SKM-1 (cell line): ENCODE measurements around the gene YY2.
"Not testable (repeated sequence)": the region's sequence is repeated elsewhere in the genome, so short reads cannot be mapped to it uniquely, and the experiment has no call there.

Experiments used
- DNase-seq: peaks from one replicate; lab custom pipeline; 2025; ENCODE audit not compliant: unreplicated experiment; lab: John Stamatoyannopoulos, UW

YY2 gene

DNA sequence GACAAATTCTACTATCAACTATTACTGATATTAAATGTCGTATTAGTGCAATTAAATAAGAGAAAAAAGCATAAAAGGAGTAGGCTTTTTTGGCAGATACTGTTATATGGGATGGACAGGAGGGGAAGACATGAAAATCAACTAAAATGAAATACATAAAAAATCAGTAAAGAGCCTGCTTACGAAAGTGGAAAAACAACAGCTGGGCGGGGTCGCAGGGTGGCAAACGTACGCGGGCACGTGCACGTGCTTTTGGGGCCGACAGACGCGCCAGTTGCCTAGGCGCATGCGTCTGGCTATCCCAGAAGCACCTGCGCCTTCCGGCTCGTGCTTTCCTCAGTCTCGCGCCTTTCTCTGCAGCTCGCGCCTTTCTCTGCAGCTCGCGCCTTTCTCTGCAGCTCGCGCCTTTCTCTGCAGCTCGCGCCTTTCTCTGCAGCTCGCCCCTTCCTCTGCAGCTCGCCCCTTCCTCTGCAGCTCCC lies at the start of gene YY2:
TSS of gene YY2 (plus strand) at position 51 of the 479 bp plus-strand sequence. CDS start 498 bp downstream, outside the sequence.
- no peak for DNase-seq

DNA sequence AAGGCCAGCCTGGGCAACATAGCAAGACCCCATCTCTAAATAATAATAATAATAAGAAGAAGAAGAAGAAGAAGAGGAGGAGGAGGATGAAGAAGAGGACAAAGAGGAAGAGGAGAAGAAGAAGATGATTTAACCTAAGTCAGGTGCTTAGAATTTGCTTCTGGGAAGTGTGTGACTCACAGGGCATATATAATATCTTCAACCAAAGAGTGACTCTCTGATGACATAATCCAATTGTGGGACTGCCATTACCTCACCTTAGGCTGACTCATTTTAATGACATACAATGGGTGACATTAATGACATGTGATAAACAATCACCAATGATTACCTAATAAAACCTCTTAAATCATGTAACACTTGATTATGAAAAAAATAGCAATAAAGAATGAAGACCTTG lies 49.1 kb upstream of the YY2 start:
- no peak for DNase-seq

DNA sequence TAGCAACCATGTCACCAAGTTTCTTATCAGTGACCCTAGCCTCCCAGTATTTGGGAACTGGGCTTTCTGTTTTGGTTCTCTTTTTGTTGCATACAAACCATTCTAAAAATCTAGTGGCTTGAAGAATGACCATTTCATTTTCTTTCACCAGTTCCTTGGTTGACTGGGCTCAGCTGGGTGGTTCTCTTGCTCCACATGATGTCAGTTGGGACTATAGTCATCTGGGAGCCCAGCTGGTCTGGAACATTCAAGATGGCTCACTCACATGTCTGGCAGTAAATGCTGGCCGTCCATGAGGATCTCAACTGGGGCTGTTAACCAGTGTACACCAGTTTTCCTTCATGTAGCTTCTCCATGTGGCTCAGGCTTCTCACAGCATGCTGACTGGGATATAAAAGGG lies 44.0 kb upstream of the YY2 start:
- DNase-seq: no peak

DNA sequence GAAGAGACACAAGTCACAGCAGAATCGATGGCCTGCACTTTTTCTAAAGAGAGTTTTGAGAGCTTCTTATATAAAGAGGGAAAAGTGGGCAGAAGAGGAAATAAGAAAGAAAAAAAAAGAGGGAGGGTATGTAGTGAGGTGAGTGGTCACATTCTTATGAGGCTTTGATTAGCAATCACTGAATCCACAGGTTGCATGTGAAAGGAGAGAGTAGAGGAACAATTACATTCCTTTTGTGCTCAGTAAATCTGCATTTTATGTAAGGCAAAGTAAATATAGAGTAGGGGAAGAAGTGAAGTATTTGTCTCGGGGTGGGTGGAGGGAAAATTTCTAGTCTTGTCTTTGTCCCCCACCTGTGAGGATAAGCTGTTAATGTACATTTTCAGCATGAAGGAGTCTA lies 43.2 kb upstream of the YY2 start:
- DNase-seq: no peak

DNA sequence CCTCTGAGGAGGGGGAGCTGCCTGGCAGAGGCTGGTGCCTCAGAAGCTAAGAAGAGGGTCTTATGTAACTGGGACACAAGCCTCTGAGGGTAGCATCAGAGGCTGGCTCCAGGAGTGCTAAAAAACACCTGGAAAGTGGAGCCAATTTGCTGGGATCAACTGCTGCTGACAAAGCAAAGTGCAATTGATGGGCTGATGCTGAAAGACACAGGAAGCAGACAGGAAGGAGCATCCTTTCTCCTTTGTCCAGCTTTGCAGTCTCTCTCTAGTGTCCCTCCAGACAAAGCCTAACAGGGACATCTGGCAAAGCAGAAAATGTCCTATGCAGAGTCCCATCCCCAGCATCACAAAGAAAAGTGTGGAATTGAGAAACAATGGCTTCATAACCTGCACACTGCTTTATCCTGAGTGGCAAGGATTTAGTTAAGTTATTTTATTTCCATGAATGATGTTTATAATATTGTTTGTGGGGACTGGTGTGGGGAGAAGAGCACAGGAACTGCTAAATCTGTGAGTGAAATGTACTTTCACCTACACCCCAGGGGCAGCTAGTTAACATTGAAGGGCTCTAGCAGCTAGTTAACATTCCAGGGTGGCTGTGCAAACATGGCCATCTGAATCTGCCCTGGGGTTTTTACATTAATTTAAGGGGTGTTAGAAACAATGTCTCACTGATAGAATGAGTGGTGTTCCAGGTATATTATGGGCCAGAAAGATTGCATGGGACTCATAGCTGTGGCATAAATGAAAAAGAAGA lies 42.0 kb upstream of the YY2 start:
- no peak for DNase-seq

DNA sequence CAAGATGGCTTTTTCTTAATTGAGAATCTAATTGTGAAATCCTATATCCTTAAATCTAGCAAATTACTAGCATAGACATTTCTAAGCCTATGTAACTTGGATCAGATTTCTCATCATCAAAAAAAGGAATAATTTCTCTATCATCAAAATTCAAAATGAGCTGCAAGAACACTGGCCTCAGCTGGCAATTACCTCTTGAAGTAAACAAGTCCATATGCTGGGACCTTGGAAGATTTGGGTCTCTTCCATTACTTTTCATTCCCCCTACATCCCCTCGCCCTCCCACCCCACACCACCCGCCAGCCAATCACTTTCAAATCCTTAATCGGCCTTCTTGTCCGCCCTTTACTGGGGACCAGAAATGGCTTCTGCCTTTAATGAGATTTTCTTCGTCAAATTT lies 39.7 kb upstream of the YY2 start:
- no peak for DNase-seq

DNA sequence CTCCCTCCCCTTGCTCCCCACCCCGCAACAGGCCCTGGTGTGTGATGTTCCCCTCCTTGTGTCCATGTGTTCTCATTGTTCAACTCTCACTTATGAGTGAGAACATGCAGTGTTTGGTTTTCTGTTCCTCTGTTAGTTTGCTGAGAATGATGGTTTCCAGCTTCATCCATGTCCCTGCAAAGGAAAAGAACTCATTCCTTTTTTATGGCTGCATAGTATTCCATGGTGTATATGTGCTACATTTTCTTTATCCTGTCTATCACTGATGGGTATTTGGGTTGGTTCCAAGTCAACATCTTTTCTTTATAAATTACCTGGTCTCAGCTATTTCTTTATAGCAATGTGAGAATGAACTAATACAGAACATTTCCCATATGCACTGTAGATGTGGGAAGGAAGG lies 35.6 kb upstream of the YY2 start:
- not testable (repeated sequence) for DNase-seq

DNA sequence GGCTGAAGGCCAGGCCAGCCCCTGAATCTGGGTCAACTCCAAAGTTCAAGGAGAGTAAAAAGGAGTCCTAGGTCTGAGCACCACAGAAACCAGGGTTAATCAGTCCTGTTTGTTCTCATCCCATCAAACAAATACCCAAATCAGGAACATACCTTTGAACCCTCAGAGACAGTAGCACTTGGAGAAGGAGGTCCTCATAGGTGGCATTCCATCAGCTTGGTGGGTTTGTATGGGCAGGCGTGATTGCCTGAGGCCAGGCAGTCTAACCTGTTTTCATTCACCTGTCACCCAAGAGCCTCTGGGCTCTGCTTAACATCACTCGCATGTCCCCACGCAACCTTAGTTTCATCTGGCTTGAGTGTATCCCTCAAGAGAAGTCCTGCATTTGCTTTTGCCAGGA lies 33.9 kb upstream of the YY2 start:
- no peak for DNase-seq

DNA sequence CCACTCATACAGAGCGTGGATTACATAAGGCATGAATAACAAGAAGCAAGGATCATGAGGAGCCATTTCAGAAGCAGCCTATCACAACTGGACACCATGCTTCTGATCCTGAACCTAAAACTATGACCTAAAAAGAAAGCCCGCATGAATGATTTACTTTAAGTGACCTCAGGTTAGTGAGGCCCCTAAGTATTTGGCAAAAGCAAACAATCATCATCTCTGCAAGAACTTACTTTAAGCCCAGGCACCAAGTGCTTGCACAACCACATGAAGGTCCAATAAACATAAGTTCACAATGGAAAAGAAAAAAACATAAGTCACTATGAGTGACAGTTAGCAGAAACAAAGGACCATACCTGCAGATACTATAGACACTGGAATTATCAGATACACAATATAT lies 24.3 kb upstream of the YY2 start:
- no peak for DNase-seq

DNA sequence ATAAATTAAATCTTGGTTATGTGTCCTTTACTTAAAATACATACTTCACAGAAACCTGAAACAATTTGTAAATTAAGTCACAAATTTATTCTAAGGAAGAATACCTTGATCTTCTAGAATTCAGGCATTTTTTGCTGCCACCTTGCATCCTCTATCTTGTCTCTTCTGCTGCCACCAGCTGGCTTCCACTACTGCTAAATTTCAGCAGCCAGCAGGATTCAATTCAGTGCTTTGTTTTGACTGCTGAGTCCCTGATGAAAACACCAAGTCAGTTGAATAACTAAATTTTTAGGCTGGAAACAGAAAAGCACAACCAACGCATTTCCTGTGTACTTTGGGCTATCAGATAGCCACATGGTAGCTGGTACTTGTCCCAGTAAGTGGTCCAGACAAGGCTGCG lies 18.7 kb upstream of the YY2 start:
- no peak for DNase-seq

DNA sequence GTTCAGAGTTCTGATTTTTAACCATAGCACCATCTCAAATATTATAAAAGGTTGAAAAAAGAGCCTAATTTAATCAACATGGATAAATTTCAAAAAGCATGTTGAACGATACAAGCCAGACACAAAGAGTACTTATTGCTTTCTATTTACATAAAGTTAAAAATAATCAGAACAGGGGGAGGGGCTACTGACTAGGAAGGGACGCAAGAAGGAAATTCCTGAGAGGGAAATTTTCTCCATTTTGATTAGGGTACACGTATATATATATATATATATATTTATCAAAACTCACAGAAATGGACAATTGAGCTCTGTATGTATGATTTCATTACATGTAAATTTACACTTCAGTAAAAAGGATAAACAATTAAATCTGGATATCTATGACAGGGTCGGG lies 16.9 kb upstream of the YY2 start:
- DNase-seq: no peak

DNA sequence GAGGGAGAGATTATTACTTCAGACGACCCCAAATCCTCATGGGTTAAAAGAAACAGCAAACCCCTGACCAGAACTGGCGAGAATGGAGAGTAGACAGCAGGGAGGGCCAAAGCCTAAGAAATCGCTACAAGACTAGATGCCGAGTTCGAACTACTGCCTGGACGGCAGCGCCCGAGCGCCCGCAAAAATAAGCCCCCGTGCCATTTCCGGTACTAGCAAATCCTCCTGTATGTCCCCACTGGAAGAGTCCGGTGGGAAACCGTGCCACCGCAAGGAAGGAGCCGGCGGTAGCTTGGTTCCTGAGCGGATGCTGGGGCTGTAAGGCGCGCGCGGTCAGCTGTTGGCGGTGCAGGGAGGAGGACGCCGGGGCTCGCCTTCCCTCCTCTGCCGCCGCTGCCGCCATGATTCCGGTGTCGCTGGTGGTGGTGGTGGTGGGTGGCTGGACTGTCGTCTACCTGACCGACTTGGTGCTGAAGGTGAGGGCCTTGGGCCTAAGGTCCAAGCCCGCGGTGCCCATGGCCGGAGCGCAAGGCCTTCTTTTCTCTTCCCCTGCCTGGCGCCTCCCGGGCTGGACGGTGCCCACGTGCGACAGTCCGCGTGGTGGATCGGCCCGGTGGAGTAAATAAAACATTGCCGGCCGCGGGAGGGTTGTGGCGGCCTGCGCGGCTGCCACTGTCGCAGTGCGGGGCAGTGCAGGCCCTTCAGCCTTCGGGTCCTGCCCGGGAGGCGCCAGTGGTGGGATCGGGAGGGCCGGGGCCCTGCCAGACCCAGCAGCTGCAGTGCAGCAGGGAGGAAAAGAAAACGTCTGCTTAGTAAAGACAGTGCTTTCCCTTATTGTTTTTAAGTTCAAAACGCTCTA lies 16.2 kb upstream of the YY2 start, which contains the start of gene MBTPS2:
TSS of gene MBTPS2 (plus strand) at position 284 of the 859 bp plus-strand sequence. CDS start at position 402, 118 bp downstream.
- peak; percentile 17 for DNase-seq

DNA sequence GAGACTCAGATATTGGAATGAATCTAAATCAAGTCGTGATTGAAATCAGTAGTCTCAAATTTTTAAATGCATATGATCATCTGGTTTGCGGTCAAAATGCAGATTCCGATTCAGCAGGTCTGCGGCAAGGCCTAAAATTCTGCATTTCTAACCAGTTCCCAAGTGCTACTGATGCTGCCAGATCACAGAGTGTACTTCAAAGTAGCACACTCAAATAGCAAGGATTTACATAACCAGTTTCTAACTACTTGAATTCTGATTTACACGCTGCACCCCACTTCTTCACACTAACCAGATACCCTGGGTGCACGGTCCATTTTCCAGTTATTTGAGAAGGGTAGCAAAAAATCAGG lies 15.6 kb upstream of the YY2 start:
- DNase-seq: no peak

DNA sequence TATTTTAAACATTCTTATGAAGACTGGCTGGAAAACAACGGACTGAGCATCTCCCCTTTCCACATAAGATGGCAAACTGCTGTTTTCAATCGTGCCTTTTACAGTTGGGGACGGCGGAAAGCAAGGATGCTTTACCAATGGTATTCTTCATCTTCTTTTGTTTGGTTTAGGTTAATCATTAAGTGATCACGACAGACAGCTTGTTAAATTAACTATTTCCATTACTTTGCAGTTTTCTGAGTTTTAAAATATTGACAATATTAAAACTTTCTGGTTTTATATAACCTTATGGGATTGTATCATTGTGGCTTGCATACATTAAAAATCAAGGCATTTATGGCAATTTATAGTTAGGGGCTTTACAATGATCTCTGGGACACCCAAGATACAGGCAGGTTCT lies 12.6 kb upstream of the YY2 start:
- no peak for DNase-seq

DNA sequence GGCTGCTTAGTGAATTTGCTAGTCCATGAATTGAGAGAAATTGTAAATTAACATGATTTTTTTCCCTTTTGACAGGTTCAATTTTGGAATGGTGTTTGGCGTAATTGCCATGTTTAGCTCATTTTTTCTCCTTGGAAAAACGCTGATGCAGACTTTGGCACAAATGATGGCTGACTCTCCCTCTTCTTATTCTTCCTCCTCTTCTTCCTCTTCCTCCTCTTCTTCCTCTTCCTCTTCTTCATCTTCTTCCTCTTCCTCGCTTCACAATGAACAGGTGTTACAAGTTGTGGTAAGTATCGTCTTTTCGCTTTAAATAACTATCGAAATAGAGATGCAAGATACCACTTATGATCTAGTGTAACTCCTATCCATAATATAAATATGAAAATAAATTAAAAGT lies 10.7 kb upstream of the YY2 start:
- DNase-seq: no peak

DNA sequence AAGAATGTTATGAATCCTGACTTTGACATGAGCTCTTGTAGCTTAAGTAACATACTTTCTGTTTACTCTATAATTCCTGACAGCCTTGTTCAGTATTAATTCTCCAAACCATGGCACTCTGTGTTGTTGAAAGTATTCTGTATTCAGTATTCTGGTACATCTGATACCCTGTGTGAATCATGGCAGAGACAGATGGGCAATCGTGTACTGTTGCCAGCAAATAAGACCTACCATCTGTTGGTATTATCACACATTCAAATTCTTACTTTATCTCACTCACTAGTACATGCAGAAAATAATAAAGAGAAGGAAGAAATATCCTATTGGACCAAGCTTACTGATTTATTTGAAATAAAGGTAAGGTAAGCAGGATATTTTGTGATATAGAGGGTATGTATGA lies 8.4 kb upstream of the YY2 start:
- DNase-seq: no peak

DNA sequence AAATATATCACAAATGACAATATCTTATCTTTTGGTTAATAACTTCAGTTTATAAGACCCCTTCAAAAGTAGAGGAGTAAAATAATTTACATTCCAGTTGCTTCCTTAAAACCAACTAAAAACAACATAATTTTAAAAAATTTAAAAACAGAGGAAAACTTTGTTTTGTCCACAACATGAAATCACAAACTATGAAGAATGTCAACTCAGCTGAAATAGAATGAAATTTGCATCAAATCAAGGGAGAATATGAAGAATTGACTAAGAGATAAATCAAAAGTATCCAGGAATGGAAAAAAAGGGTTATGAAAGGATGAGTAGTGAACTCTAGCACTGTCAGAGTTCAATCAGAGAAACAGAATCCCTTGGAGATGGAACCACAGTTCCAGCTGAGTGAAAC lies 2.2 kb upstream of the YY2 start:
- DNase-seq: no peak

DNA sequence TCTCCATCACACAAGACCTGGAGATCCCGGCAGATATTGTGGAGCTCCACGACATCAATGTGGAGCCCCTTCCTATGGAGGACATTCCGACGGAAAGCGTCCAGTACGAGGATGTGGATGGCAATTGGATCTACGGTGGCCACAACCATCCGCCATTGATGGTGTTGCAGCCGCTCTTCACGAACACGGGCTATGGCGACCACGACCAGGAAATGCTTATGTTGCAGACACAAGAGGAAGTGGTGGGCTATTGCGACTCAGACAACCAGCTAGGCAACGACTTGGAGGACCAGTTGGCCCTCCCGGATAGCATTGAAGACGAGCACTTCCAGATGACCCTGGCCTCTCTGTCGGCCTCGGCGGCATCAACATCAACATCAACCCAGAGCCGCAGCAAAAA lies 717 bp downstream of the YY2 start:
- DNase-seq: no peak

DNA sequence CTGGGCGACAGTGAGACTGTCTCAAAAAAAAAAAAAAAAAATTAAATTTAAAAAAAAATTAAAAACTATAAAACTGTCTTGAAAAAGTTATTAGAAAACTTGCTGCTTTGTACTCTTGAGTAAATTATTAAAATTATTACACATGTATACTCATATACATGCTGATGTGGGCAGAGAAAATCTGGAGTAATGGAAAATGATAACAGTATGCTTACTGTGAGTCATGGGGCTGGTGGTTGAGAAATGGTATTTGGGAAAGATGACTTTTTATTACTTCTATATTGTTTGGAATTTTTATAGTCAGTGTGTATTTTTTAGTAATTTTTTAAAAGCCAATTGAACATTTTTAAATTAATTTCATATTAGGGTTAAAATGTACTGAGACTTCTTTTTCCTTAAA lies 7.5 kb downstream of the YY2 start:
- DNase-seq: no peak

DNA sequence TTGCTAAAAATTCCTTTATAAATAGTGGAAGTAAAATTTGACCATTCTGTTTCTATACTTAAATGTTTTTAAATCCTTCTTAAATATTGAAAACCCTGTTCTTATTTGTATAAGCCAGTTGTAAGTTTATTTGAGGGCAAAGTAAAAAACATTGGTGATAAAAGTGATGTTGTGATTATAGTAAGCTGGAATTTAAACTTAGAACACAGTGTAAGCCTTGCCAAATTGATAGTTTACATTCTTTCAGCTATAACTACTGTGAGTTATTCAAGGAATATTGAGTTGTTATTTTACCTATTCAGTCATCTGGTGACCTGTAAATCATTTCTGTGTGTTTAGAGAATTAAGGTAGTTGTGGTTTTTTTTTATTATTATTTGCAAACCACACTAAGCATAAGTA lies 9.6 kb downstream of the YY2 start:
- DNase-seq: no peak

DNA sequence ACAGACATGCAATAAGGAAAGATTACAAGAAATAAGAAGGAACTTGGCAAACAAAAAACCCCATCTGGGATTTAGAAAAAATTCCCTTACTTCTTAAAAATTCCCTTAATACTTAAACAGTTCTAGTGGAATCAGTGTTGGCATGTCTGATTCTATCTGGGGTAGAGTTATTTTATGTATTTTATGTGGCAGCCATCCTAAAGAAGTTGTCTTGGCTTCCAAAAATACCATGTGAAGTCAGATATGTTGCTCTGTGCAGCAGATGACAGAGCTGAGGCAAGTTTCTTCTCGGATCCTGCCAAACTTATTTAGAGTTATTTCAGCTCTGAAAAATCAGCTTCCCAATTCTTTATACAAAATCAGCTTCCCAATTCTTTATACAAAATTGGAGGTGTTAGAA lies 14.7 kb downstream of the YY2 start:
- no peak for DNase-seq

DNA sequence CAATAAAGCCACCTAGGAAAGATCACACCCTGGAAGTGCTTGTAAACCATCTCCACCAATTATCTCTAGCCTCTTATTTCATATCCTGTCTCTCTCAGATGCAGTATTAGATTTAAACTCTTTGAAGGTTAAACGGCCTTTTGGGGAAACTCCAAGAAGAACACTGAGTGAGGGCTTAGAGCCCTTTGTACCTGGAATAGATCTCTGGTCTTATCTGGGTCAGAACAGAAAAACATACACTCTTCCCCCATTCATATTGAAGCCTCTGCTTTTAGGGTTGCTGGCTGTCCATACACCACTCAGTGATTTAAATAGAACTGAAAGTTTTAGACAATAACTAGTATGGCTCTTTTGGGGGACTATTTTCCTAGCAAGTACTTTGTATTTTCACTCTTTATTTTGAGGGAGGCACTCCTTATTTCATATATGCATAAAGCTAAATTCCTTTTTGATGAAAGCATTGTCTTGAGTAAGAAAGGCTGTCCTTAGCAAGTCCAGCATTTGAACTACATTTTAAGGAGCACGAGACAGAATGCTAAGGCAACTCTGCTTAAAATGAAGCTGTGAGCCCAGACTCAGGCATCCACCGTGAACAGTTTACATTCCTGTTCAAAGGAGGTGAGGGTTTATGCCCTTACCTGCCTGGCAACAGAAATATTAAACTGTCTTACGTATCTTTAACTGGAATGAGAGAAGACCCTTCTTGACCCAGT lies 17.4 kb downstream of the YY2 start:
- no peak for DNase-seq
